K562 (cell line): Measurements from ENCODE around the gene IFI30. TPM values are rescaled to one million over a fixed set of nuclear protein-coding genes. Genes with fewer than 3 reads are reported as not detected.
A peak's percentile ranks its signal among the peaks of the same experiment; 100 is the strongest.

Experiments
- CHAMP1 ChIP-seq: fragments of 450-650 bp; IDR thresholded peaks from 2 replicates; pipeline ENCODE4 v1.6.1; 2016; ENCODE audit warnings: mild to moderate bottlenecking
- COPS2 ChIP-seq: fragments of 450-650 bp; conservative IDR thresholded peaks from 2 replicates; pipeline ENCODE4 v1.6.1; 2016; ENCODE audit warnings: mild to moderate bottlenecking, moderate library complexity
- GATAD2A ChIP-seq: fragments of 450-650 bp; IDR thresholded peaks from 2 replicates; pipeline ENCODE4 v1.6.1; 2017
- KAT7 ChIP-seq: sonication (generic); formaldehyde crosslinking; IDR thresholded peaks from 2 replicates; pipeline ENCODE4 v1.8.0; 2022; ENCODE audit warnings: missing genetic modification reagents, mild to moderate bottlenecking, borderline replicate concordance
- MBD2 ChIP-seq: sonication (generic); IDR thresholded peaks from 2 replicates; pipeline ENCODE4 v1.6.1; 2016; ENCODE audit warnings: low read depth, borderline replicate concordance
- PHB ChIP-seq: fragments of 250-450 bp; sonication (Bioruptor Pico); IDR thresholded peaks from 2 replicates; pipeline ENCODE4 v1.5.0; 2021
- SNRNP70 ChIP-seq: fragments of 200-400 bp; formaldehyde crosslinking; optimal IDR thresholded peaks from 2 replicates; pipeline ENCODE3; 2017; ENCODE audit warnings: low read depth, low read length
- ZBED1 ChIP-seq: IDR thresholded peaks from 2 replicates; pipeline ENCODE4 v1.6.1; 2014
- ZNF134 ChIP-seq: fragments of 250-450 bp; sonication (Bioruptor Pico); conservative IDR thresholded peaks from 2 replicates; pipeline ENCODE4 v1.4.0; 2020
- ZNF253 ChIP-seq: fragments of 250-450 bp; sonication (Bioruptor Pico); conservative IDR thresholded peaks from 2 replicates; pipeline ENCODE4 v1.6.1; 2021; ENCODE audit warnings: mild to moderate bottlenecking
- ZNF41 ChIP-seq: fragments of 250-450 bp; sonication (Bioruptor Pico); conservative IDR thresholded peaks from 2 replicates; pipeline ENCODE4 v1.4.0; 2020; ENCODE audit warnings: mild to moderate bottlenecking
- ZNF583 ChIP-seq: fragments of 250-450 bp; sonication (Bioruptor Pico); IDR thresholded peaks from 2 replicates; pipeline ENCODE4 v1.4.0; 2020
- polyA plus RNA-seq, 8 experiments: library from polyadenylated mRNA; depleted of rRNA in 4 of 8; stranded (reverse) in 5 of 8; unstranded in 3 of 8; fragments of >200 nt; fragmentation: Nextera tagmentation in 2 of 8; fragmentation: Illumina TruSeq in 1 of 8; extraction: Ambion mirVana in 2 of 8; extraction: Trizol in 1 of 8; gene quantifications; 2 replicates each; pipeline versions ENCODE4 v1.2.1 to v1.2.3, GENCODE V29; 2011 to 2014; ENCODE audit warnings: inconsistent platforms in 1 of 8, missing spikeins in 1 of 8
- total RNA-seq, 7 experiments: library from RNA; depleted of rRNA in 6 of 7; stranded (reverse); fragments of >200 nt in 6 of 7; fragmentation: Illumina TruSeq in 2 of 7; extraction: Trizol in 2 of 7; gene quantifications; 2 replicates each; pipeline versions ENCODE4 v1.2.1 to v1.2.3, GENCODE V29; 2011 to 2021; ENCODE audit warnings: low replicate concordance in 1 of 7
- TF ChIP-seq, protein P1 (sequence below), 2 experiments: IDR thresholded peaks; 2 replicates each; pipeline ENCODE4 v1.6.1; 2011; ENCODE audit warnings: borderline replicate concordance in 1 of 2, control low read depth in 1 of 2, low read depth in 1 of 2, low read length in 1 of 2, mild to moderate bottlenecking in 1 of 2, mixed read lengths in 1 of 2, moderate library complexity in 1 of 2; ENCODE audit not compliant: insufficient read depth in 1 of 2, insufficient read length in 1 of 2, poor library complexity in 1 of 2, severe bottlenecking in 1 of 2; ENCODE audit errors: extremely low read depth in 1 of 2
- TF ChIP-seq, protein P2 (sequence below): fragments of 450-650 bp; IDR thresholded peaks from 2 replicates; pipeline ENCODE4 v1.6.1; 2016; ENCODE audit warnings: missing biosample characterization, missing genetic modification characterization
- TF ChIP-seq, protein P3 (sequence below): fragments of 450-650 bp; formaldehyde crosslinking; IDR thresholded peaks from 2 replicates; pipeline ENCODE4 v1.4.0; 2022; ENCODE audit warnings: missing genetic modification characterization
- TF ChIP-seq, protein P4 (sequence below), 2 experiments: fragments of 450-650 bp; conservative IDR thresholded peaks; 2 replicates each; pipeline ENCODE4 v1.6.1; 2017; ENCODE audit warnings: mild to moderate bottlenecking in 2 of 2, moderate library complexity in 2 of 2
- TF ChIP-seq, protein P5 (sequence below), 2 experiments: fragments of 450-650 bp in 1 of 2; sonication (generic) in 1 of 2; formaldehyde crosslinking; conservative IDR thresholded peaks; 2 replicates each; pipeline versions ENCODE4 v1.4.0 to v1.8.1; 2020 to 2022; ENCODE audit warnings: mild to moderate bottlenecking in 1 of 2, missing genetic modification reagents in 1 of 2

IFI30 gene
- total and polyA plus RNA-seq, 9 of the 15 experiments (the other 6 are each of a cell fraction or from before 2014, with no cell fraction given), result 63.7 to 430 (median 109) TPM

DNA sequence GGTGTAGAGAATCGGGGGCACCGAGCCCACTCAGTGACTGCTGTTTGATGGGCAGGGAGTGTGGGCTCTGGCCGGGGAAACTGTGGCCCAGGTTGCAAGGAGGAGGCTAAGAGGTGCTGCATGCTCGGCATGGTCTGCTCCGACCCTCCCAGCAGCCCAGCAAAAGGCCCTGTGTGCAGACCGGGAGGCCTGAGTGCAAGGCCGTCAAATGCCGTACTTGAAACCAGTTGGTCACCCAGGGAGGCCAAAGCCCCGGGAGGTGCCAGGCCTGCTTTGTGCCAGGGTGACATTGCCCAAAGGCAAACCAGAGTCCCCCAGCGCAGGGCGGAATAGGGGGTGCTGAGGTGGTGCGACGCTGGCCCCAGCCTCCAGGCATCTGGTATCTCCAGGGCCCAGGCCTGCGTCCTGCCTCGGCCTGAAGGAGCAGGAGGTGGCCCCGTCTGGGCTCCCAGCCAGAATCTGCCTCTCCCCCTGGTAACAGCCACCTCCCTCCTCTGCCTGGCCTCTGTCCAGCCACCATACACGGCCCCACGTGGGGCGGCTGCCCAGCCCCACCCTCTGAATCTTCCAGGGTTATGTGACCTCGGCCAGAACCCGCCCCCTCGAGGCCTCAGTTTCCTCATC lies 16.7 kb upstream of the IFI30 start (continued):
- TF ChIP-seq CHAMP1, result no peak
- TF ChIP-seq, protein P1, sequence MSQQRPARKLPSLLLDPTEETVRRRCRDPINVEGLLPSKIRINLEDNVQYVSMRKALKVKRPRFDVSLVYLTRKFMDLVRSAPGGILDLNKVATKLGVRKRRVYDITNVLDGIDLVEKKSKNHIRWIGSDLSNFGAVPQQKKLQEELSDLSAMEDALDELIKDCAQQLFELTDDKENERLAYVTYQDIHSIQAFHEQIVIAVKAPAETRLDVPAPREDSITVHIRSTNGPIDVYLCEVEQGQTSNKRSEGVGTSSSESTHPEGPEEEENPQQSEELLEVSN (IDR thresholded peaks at IDR 0.05; ENCODE audit: borderline replicate concordance in 1 of 2, extremely low read depth in 1 of 2, insufficient read depth in 1 of 2, insufficient read length in 1 of 2, low read depth in 1 of 2, low read length in 1 of 2, poor library complexity in 1 of 2, severe bottlenecking in 1 of 2), result peak; percentile 54 to 63
- peak; percentile 59; the same call in 1 of the 2 replicates for TF ChIP-seq ZNF583 (CRISPR knock-in tag)
- TF ChIP-seq, protein P2, sequence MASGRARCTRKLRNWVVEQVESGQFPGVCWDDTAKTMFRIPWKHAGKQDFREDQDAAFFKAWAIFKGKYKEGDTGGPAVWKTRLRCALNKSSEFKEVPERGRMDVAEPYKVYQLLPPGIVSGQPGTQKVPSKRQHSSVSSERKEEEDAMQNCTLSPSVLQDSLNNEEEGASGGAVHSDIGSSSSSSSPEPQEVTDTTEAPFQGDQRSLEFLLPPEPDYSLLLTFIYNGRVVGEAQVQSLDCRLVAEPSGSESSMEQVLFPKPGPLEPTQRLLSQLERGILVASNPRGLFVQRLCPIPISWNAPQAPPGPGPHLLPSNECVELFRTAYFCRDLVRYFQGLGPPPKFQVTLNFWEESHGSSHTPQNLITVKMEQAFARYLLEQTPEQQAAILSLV, result no peak
- no peak for TF ChIP-seq ZNF253
- no peak for TF ChIP-seq GATAD2A
- TF ChIP-seq ZNF134 (CRISPR knock-in tag), result no peak
- TF ChIP-seq ZNF41, result no peak
- TF ChIP-seq MBD2, result no peak; the same call in 1 of the 2 replicates
- no peak for TF ChIP-seq PHB
- no peak for TF ChIP-seq ZBED1
- TF ChIP-seq, protein P3, sequence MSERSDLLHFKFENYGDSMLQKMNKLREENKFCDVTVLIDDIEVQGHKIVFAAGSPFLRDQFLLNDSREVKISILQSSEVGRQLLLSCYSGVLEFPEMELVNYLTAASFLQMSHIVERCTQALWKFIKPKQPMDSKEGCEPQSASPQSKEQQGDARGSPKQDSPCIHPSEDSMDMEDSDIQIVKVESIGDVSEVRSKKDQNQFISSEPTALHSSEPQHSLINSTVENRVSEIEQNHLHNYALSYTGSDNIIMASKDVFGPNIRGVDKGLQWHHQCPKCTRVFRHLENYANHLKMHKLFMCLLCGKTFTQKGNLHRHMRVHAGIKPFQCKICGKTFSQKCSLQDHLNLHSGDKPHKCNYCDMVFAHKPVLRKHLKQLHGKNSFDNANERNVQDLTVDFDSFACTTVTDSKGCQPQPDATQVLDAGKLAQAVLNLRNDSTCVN (CRISPR knock-in tag), result no peak
- TF ChIP-seq, protein P4, sequence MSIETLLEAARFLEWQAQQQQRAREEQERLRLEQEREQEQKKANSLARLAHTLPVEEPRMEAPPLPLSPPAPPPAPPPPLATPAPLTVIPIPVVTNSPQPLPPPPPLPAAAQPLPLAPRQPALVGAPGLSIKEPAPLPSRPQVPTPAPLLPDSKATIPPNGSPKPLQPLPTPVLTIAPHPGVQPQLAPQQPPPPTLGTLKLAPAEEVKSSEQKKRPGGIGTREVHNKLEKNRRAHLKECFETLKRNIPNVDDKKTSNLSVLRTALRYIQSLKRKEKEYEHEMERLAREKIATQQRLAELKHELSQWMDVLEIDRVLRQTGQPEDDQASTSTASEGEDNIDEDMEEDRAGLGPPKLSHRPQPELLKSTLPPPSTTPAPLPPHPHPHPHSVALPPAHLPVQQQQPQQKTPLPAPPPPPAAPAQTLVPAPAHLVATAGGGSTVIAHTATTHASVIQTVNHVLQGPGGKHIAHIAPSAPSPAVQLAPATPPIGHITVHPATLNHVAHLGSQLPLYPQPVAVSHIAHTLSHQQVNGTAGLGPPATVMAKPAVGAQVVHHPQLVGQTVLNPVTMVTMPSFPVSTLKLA (conservative IDR thresholded peaks at IDR 0.05), result peak; percentile 98
- TF ChIP-seq COPS2, result no peak
- TF ChIP-seq, protein P5, sequence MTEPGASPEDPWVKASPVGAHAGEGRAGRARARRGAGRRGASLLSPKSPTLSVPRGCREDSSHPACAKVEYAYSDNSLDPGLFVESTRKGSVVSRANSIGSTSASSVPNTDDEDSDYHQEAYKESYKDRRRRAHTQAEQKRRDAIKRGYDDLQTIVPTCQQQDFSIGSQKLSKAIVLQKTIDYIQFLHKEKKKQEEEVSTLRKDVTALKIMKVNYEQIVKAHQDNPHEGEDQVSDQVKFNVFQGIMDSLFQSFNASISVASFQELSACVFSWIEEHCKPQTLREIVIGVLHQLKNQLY (CRISPR knock-in tag; conservative IDR thresholded peaks at IDR 0.05), result no peak
- TF ChIP-seq SNRNP70, result no peak
- TF ChIP-seq KAT7 (CRISPR knock-in tag), result 0 out of 2 replicates have a peak, but pooled peaks have one; percentile 57
